ENCODE results near the gene CFAP46.
"Not testable (repeated sequence)": the region's sequence is repeated elsewhere in the genome, so short reads cannot be mapped to it uniquely, and the experiment has no call there.

CFAP46 gene

GRCh38 chr10:132905661-132906060, 36.7 kb downstream of the CFAP46 start:
- Histone ChIP-seq H3K4me1 (ENCODE audit: insufficient read depth, low read length, poor library complexity, severe bottlenecking) (no peaks in the 10 kb centered on the region), H2AFZ (ENCODE audit: low read length) (no peak overlapping the region)
- TF ChIP-seq CTCF (conservative IDR thresholded peaks at IDR 0.05; ENCODE audit: low read length) (no peak), EZH2phosphoT487 (IDR thresholded peaks at IDR 0.05; ENCODE audit: borderline replicate concordance) (no peak)

GRCh38 chr10:132904814-132905649, 37.3 kb downstream of the CFAP46 start:
- Histone ChIP-seq H3K36me3 (ENCODE audit: insufficient read depth, low read length) (no peaks in the 10 kb centered on the region), H3K9ac (ENCODE audit: low read depth, low read length, poor library complexity, severe bottlenecking) (no peak overlapping the region), H3K79me2 (ENCODE audit: insufficient read depth, low read length) (no peaks in the 10 kb centered on the region), H3K4me3 (ENCODE audit: low read length, poor library complexity, severe bottlenecking) (no peak overlapping the region), H2AFZ (ENCODE audit: low read length) (no peak overlapping the region), H3K4me2 (ENCODE audit: low read depth, low read length, poor library complexity, severe bottlenecking) (no peak overlapping the region), H3K9me2 (replicated peaks; ENCODE audit: low read depth, low read length) (no peaks in the 10 kb centered on the region), H4K20me1 (ENCODE audit: insufficient read depth, low read length, poor library complexity, severe bottlenecking) (no peaks in the 10 kb centered on the region), H3F3A (ENCODE audit: low read depth) (no peaks in the 10 kb centered on the region), H3K27me3 (ENCODE audit: insufficient read depth, low read length, poor library complexity, severe bottlenecking) (no peaks in the 10 kb centered on the region), H3K4me1 (ENCODE audit: insufficient read depth, low read length, poor library complexity, severe bottlenecking) (no peaks in the 10 kb centered on the region), H3K9me3 (ENCODE audit: insufficient read depth, low read depth, low read length) (peaks cover 9% of the 10 kb centered on the region; the same call in 1 of the 2 replicates)
- TF ChIP-seq CTCF (conservative IDR thresholded peaks at IDR 0.05; ENCODE audit: low read length) (no peak), EZH2phosphoT487 (IDR thresholded peaks at IDR 0.05; ENCODE audit: borderline replicate concordance) (no peak)

More at GRCh38 chr10:132905661-132906060, 36.7 kb downstream of the CFAP46 start:
- H3K36me3 ChIP-seq (ENCODE audit: insufficient read depth, low read length) = no peaks in the 10 kb centered on the region
- no peak overlapping the region for H3K4me2 ChIP-seq (ENCODE audit: low read depth, low read length, poor library complexity, severe bottlenecking)
- no peaks in the 10 kb centered on the region for H3K79me2 ChIP-seq (ENCODE audit: insufficient read depth, low read length)
- H4K20me1 ChIP-seq (ENCODE audit: insufficient read depth, low read length, poor library complexity, severe bottlenecking) = no peaks in the 10 kb centered on the region
- H3K9ac ChIP-seq (ENCODE audit: low read depth, low read length, poor library complexity, severe bottlenecking) = no peak overlapping the region
- H3K9me2 ChIP-seq (replicated peaks; ENCODE audit: low read depth, low read length) = no peaks in the 10 kb centered on the region
- H3K27me3 ChIP-seq (ENCODE audit: insufficient read depth, low read length, poor library complexity, severe bottlenecking) = no peaks in the 10 kb centered on the region
- no peaks in the 10 kb centered on the region for H3F3A ChIP-seq (ENCODE audit: low read depth)
- H3K4me3 ChIP-seq (ENCODE audit: low read length, poor library complexity, severe bottlenecking) = no peak overlapping the region
- peaks cover 4% of the 10 kb centered on the region; the same call in 1 of the 2 replicates for H3K9me3 ChIP-seq (ENCODE audit: insufficient read depth, low read depth, low read length)

- Histone ChIP-seq H3K4me2 (ENCODE audit: low read depth, low read length, poor library complexity, severe bottlenecking) (no peak overlapping the region), H3K36me3 (ENCODE audit: insufficient read depth, low read length) (no peaks in the 10 kb centered on the region), H3K4me3 (ENCODE audit: low read length, poor library complexity, severe bottlenecking) (no peak overlapping the region), H3K9me3 (ENCODE audit: insufficient read depth, low read depth, low read length) (peaks cover 11% of the 10 kb centered on the region; the same call in 1 of the 2 replicates), H2AFZ (ENCODE audit: low read length) (no peak overlapping the region), H3K4me1 (ENCODE audit: insufficient read depth, low read length, poor library complexity, severe bottlenecking) (no peaks in the 10 kb centered on the region), H4K20me1 (ENCODE audit: insufficient read depth, low read length, poor library complexity, severe bottlenecking) (no peaks in the 10 kb centered on the region), H3K27me3 (ENCODE audit: insufficient read depth, low read length, poor library complexity, severe bottlenecking) (no peaks in the 10 kb centered on the region), H3K9me2 (replicated peaks; ENCODE audit: low read depth, low read length) (no peaks in the 10 kb centered on the region), H3K79me2 (ENCODE audit: insufficient read depth, low read length) (no peaks in the 10 kb centered on the region), H3K9ac (ENCODE audit: low read depth, low read length, poor library complexity, severe bottlenecking) (no peak overlapping the region), H3F3A (ENCODE audit: low read depth) (no peaks in the 10 kb centered on the region)
- TF ChIP-seq CTCF (conservative IDR thresholded peaks at IDR 0.05; ENCODE audit: low read length) (peak; percentile 87), EZH2phosphoT487 (IDR thresholded peaks at IDR 0.05; ENCODE audit: borderline replicate concordance) (no peak)
Observed at GRCh38 chr10:132904181-132904813, 38.1 kb downstream of the CFAP46 start.

- not testable (repeated sequence) for H3K9ac ChIP-seq (ENCODE audit: low read depth, low read length, poor library complexity, severe bottlenecking); H3K9me2 ChIP-seq (replicated peaks; ENCODE audit: low read depth, low read length); H3F3A ChIP-seq (ENCODE audit: low read depth); H3K79me2 ChIP-seq (ENCODE audit: insufficient read depth, low read length); H3K36me3 ChIP-seq (ENCODE audit: insufficient read depth, low read length); H2AFZ ChIP-seq (ENCODE audit: low read length); H3K4me1 ChIP-seq (ENCODE audit: insufficient read depth, low read length, poor library complexity, severe bottlenecking); H3K27me3 ChIP-seq (ENCODE audit: insufficient read depth, low read length, poor library complexity, severe bottlenecking); H4K20me1 ChIP-seq (ENCODE audit: insufficient read depth, low read length, poor library complexity, severe bottlenecking); H3K4me3 ChIP-seq (ENCODE audit: low read length, poor library complexity, severe bottlenecking); H3K4me2 ChIP-seq (ENCODE audit: low read depth, low read length, poor library complexity, severe bottlenecking)
- H3K9me3 ChIP-seq (ENCODE audit: insufficient read depth, low read depth, low read length) = peaks cover 11% of the 10 kb centered on the region; the same call in 1 of the 2 replicates
Observed at GRCh38 chr10:132902656-132903575, 39.5 kb downstream of the CFAP46 start.
